ENCODE results near the gene MGA.
"Not testable (repeated sequence)": the region's sequence is repeated elsewhere in the genome, so short reads cannot be mapped to it uniquely, and the experiment has no call there.

The MGA gene

GRCh38 chr15:41714291-41714690 is 54.1 kb downstream of the MGA start:
- Histone ChIP-seq H3K27ac (ENCODE audit: low read depth, low read length) (no peak overlapping the region), H3K4me3 (ENCODE audit: low read length) (no peak overlapping the region), H3F3A (ENCODE audit: control insufficient read depth, insufficient read depth) (no peaks in the 10 kb centered on the region), H3K9me3 (ENCODE audit: control insufficient read depth, insufficient read depth, low read length) (no peaks in the 10 kb centered on the region), H3K79me2 (ENCODE audit: control insufficient read depth, low read length) (peaks cover 2% of the 10 kb centered on the region; the same call in 1 of the 2 replicates), H3K9me2 (replicated peaks; ENCODE audit: control insufficient read depth, low read length) (no peaks in the 10 kb centered on the region), H3K36me3 (ENCODE audit: control insufficient read depth, low read length) (peaks cover 46% of the 10 kb centered on the region), H3K4me1 (ENCODE audit: control insufficient read depth, low read length) (no peaks in the 10 kb centered on the region), H3K27me3 (ENCODE audit: control insufficient read depth, low read length) (no peaks in the 10 kb centered on the region), H3K4me2 (ENCODE audit: low read length) (no peak overlapping the region), H4K20me1 (ENCODE audit: control insufficient read depth, insufficient read depth, low read depth, low read length) (no peaks in the 10 kb centered on the region)
- TF ChIP-seq EZH2phosphoT487 (IDR thresholded peaks at IDR 0.05; ENCODE audit: borderline replicate concordance, low read length) (no peak), CTCF (IDR thresholded peaks at IDR 0.05; ENCODE audit: low read depth, low read length, poor library complexity, severe bottlenecking) (no peak)

GRCh38 chr15:41716864-41717263 is 56.7 kb downstream of the MGA start:
- Histone ChIP-seq H3K27ac (ENCODE audit: low read depth, low read length) (no peak overlapping the region), H3K9me3 (ENCODE audit: control insufficient read depth, insufficient read depth, low read length) (no peaks in the 10 kb centered on the region), H3F3A (ENCODE audit: control insufficient read depth, insufficient read depth) (no peaks in the 10 kb centered on the region), H3K27me3 (ENCODE audit: control insufficient read depth, low read length) (no peaks in the 10 kb centered on the region), H3K9me2 (replicated peaks; ENCODE audit: control insufficient read depth, low read length) (no peaks in the 10 kb centered on the region), H4K20me1 (ENCODE audit: control insufficient read depth, insufficient read depth, low read depth, low read length) (no peaks in the 10 kb centered on the region), H3K4me1 (ENCODE audit: control insufficient read depth, low read length) (no peaks in the 10 kb centered on the region), H3K4me2 (ENCODE audit: low read length) (no peak overlapping the region), H3K4me3 (ENCODE audit: low read length) (no peak overlapping the region), H3K79me2 (ENCODE audit: control insufficient read depth, low read length) (peaks cover 2% of the 10 kb centered on the region; the same call in 1 of the 2 replicates), H3K36me3 (ENCODE audit: control insufficient read depth, low read length) (peaks cover 25% of the 10 kb centered on the region)
- no peak for TF ChIP-seq CTCF (IDR thresholded peaks at IDR 0.05; ENCODE audit: low read depth, low read length, poor library complexity, severe bottlenecking)
- TF ChIP-seq EZH2phosphoT487 (IDR thresholded peaks at IDR 0.05; ENCODE audit: borderline replicate concordance, low read length), result no peak

- Histone ChIP-seq H3K79me2 (ENCODE audit: control insufficient read depth, low read length) (peaks cover 4% of the 10 kb centered on the region; the same call in 1 of the 2 replicates), H3K9me3 (ENCODE audit: control insufficient read depth, insufficient read depth, low read length) (no peaks in the 10 kb centered on the region), H3K4me1 (ENCODE audit: control insufficient read depth, low read length) (peaks cover 25% of the 10 kb centered on the region)
These were observed 66.9 kb downstream of the MGA start for GRCh38 chr15:41727143-41727542.

DNA sequence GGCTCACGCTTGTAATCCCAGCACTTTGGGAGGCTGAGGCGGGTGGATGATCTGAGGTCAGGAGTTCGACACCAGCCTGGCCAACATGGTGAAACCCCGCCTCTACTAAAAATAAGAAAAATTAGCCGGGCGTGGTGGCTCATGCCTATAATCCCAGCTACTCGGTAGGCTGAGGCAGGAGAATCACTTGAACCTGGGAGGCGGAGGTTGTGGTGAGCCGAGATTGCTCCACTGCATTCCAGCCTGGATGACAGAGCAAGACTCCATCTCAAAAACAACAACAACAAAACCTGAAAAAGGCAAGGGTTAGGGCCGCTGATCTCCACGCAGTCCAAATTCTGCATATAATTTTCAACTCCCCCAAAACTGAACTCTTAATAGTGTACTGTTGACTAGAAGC is 67.9 kb downstream of the MGA start:
- not testable (repeated sequence) for H3K4me2 ChIP-seq (ENCODE audit: low read length); H3K4me3 ChIP-seq (ENCODE audit: low read length); H3K27ac ChIP-seq (ENCODE audit: low read depth, low read length); H3K9me3 ChIP-seq (ENCODE audit: control insufficient read depth, insufficient read depth, low read length); H3K27me3 ChIP-seq (ENCODE audit: control insufficient read depth, low read length); H3F3A ChIP-seq (ENCODE audit: control insufficient read depth, insufficient read depth); H4K20me1 ChIP-seq (ENCODE audit: control insufficient read depth, insufficient read depth, low read depth, low read length); H3K79me2 ChIP-seq (ENCODE audit: control insufficient read depth, low read length); H3K9me2 ChIP-seq (replicated peaks; ENCODE audit: control insufficient read depth, low read length)
- H3K36me3 ChIP-seq (ENCODE audit: control insufficient read depth, low read length), result peaks cover 36% of the 10 kb centered on the region
- peaks cover 25% of the 10 kb centered on the region for H3K4me1 ChIP-seq (ENCODE audit: control insufficient read depth, low read length)

More at GRCh38 chr15:41727143-41727542, 66.9 kb downstream of the MGA start:
- Histone ChIP-seq H4K20me1 (ENCODE audit: control insufficient read depth, insufficient read depth, low read depth, low read length) (no peaks in the 10 kb centered on the region), H3K27me3 (ENCODE audit: control insufficient read depth, low read length) (no peaks in the 10 kb centered on the region), H3K27ac (ENCODE audit: low read depth, low read length) (no peak overlapping the region), H3K4me3 (ENCODE audit: low read length) (no peak overlapping the region), H3K9me2 (replicated peaks; ENCODE audit: control insufficient read depth, low read length) (no peaks in the 10 kb centered on the region), H3F3A (ENCODE audit: control insufficient read depth, insufficient read depth) (0 out of 2 replicates have a peak, but pooled peaks cover 3% of the 10 kb centered on the region), H3K4me2 (ENCODE audit: low read length) (no peak overlapping the region), H3K36me3 (ENCODE audit: control insufficient read depth, low read length) (peaks cover 29% of the 10 kb centered on the region)
- TF ChIP-seq EZH2phosphoT487 (IDR thresholded peaks at IDR 0.05; ENCODE audit: borderline replicate concordance, low read length) (no peak), CTCF (IDR thresholded peaks at IDR 0.05; ENCODE audit: low read depth, low read length, poor library complexity, severe bottlenecking) (no peak)

Measured in DOHH2 (cell line).